HG03196 (cell line): ENCODE data around the gene NBR1.
"Not testable (repeated sequence)": the region's sequence is repeated elsewhere in the genome, so short reads cannot be mapped to it uniquely, and the experiment has no call there.

Experiments
- ATAC-seq: cut with Tn5 transposase; IDR thresholded peaks from one replicate; pipeline ENCODE4 v1.9.1; 2021; ENCODE audit not compliant: unreplicated experiment

NBR1 gene, protein sequence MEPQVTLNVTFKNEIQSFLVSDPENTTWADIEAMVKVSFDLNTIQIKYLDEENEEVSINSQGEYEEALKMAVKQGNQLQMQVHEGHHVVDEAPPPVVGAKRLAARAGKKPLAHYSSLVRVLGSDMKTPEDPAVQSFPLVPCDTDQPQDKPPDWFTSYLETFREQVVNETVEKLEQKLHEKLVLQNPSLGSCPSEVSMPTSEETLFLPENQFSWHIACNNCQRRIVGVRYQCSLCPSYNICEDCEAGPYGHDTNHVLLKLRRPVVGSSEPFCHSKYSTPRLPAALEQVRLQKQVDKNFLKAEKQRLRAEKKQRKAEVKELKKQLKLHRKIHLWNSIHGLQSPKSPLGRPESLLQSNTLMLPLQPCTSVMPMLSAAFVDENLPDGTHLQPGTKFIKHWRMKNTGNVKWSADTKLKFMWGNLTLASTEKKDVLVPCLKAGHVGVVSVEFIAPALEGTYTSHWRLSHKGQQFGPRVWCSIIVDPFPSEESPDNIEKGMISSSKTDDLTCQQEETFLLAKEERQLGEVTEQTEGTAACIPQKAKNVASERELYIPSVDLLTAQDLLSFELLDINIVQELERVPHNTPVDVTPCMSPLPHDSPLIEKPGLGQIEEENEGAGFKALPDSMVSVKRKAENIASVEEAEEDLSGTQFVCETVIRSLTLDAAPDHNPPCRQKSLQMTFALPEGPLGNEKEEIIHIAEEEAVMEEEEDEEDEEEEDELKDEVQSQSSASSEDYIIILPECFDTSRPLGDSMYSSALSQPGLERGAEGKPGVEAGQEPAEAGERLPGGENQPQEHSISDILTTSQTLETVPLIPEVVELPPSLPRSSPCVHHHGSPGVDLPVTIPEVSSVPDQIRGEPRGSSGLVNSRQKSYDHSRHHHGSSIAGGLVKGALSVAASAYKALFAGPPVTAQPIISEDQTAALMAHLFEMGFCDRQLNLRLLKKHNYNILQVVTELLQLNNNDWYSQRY

DNA sequence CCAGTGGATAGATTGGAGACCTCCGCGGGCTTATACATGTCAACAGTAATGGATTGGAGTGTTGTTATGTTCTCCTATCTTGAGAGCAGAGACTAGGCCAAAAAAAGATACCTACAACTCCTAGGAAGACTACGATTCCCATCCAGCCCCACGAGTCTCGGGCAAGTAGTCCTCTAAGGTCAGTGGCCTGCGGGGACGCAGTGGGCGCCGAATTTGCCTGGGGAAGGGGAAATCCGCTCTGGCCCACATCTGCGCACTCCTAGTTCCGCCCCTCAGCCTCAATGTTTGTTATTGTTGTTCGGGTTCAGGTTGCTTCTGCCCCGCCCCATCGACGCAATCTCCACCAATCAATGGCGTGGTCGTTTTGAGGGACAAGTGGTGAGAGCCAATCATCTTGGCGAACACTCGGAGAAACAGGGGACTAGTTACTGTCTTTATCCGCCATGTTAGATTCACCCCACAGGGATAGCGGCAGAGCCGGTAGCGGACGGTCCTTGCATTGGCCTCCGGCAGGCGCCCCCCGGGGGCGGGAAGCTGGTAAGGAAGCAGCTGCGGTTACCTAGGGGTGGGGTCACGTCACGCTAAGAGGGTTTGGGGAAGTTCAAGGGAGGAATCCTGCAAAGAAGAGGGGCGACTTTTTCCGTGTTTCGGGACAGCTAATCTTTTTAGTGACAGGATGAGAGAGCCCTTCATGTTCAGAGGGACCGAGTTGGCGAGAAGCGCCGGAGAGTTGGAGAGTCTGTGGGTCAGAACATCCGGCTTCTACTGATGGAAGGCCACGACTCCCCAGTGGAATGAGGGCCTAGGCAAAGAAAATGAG, at the start of gene NBR1:
Gene NBR1, plus strand, starts transcription at position 449 of the 820 bp plus-strand sequence. CDS start 4,586 bp downstream, outside the sequence.
- ATAC-seq, result peak; percentile 82

DNA sequence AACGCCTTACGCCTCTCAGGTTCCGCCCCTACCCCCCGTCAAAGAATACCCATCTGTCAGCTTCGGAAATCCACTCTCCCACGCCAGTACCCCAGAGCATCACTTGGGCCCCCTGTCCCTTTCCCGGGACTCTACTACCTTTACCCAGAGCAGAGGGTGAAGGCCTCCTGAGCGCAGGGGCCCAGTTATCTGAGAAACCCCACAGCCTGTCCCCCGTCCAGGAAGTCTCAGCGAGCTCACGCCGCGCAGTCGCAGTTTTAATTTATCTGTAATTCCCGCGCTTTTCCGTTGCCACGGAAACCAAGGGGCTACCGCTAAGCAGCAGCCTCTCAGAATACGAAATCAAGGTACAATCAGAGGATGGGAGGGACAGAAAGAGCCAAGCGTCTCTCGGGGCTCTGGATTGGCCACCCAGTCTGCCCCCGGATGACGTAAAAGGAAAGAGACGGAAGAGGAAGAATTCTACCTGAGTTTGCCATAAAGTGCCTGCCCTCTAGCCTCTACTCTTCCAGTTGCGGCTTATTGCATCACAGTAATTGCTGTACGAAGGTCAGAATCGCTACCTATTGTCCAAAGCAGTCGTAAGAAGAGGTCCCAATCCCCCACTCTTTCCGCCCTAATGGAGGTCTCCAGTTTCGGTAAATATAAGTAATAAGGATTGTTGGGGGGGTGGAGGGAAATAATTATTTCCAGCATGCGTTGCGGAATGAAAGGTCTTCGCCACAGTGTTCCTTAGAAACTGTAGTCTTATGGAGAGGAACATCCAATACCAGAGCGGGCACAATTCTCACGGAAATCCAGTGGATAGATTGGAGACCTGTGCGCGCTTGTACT, 45.7 kb upstream of the NBR1 start, which contains the start of gene BRCA1:
Gene BRCA1, minus strand, starts transcription at position 232 of the 834 bp plus-strand sequence. CDS start 1,268 bp downstream, outside the sequence.
- peak; percentile 89 for ATAC-seq

DNA sequence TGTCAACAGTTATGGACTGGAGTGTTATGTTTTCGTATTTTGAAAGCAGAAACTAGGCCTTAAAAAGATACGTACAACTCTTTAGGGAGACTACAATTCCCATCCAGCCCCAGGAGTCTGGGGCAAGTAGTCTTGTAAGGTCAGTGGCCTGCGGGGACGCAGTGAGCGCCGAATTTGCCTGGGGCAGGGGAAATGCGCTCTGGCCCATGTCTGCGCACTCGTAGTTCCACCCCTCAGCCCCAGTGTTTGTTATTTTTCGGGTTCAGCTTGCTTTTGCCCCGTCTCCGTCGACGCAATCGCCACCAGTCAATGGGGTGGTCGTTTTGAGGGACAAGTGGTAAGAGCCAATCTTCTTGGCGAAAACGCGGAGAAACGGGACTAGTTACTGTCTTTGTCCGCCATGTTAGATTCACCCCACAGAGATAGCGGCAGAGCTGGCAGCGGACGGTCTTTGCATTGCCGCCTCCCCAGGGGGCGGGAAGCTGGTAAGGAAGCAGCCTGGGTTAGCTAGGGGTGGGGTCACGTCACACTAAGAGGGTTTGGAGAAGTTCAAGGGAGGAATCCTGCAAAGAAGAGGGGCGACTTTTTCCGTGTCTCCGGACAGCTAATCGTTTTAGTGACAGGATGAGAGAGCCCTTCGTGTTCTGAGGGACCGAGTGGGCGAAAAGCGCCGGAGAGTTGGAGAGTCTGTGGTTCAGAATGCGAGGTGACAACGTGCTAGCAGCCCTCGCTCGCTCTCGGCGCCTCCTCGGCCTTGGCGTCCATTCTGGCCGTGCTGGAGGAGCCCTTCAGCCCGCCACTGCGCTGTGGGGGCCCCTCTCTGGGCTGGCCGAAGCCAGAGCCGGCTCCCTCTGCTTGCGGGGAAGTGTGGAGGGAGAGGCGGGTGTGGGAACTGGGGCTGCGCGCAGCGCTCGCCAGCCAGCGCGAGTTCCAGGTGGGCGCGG, 44.8 kb upstream of the NBR1 start:
- no peak for ATAC-seq

DNA sequence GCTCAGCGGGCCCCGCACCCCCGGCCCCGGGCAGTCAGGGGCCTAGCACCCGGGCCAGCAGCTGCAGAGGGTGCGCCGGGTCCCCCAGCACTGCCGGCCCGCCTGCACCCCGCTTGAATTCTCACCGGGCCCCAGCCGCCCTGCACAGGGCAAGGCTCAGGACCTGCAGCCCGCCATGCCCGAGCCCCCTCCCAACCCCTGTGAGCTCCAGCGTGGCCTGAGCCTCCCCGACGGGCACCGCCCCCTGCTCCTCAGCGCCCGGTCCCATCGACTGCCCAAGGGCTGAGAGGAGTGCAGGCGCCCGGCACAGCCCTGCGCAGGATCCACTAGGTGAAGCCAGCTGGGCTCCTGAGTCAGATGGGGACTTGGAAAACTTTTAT, 44.1 kb upstream of the NBR1 start:
- ATAC-seq, result no peak

DNA sequence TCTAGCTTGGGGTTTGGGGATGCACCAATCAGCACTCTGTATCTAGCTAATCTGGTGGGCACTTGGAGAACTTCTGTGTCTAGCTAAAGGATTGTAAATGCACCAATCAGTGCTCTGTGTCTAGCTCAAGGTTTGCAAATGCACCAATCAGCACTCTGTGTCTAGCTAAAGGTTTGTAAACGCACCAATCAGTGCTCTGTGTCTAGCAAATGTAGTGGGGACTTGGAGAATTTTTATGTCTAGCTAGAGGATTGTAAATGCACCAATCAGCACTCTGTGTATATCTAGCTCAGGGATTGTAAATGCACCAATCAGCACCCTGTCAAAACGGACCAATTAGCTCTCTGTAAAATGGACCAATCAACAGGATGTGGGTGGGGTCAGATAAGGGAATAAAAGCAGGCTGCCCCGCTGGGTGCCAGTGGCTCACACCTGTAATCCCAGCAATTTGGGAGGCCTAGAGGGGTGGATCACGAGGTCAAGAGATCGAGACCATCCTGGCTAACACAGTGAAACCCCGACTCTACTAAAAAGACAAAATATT, 43.6 kb upstream of the NBR1 start:
- ATAC-seq, result not testable (repeated sequence)

DNA sequence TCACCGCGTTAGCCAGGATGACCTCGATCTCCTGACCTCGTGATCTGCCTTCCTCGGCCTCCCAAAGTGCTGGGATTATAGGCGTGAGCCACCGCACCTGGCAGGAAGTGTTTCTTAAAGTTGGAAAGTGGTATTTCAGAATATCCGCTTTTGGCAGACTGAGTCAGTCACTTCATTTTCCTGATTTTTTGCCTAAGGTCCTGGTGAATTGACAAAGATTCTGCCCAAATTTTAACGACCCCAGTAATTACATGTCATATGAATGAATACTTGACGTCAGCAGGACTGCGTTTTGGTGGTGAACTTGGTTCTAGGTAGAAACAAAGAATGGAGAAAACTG, 41.4 kb upstream of the NBR1 start:
- ATAC-seq, result no peak

DNA sequence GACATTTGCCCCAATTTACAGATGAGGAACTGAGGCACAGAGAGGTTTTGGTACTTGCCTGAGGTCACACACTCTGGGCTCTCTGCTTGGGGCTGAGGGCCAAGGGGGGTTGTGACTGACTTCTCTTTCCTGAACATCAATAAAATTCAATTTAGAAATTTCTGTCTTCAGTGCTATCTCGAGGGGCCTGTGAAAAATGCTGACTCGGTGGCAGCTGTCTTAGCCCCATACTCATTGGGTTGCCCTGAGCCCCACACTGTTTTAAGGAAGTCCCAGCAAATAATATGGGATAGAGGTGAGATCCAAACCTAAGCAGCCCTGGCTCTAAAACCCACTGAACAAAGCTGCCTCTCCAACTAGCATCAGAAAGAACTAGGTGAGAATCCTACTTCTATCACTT, 38.9 kb upstream of the NBR1 start:
- ATAC-seq, result no peak

DNA sequence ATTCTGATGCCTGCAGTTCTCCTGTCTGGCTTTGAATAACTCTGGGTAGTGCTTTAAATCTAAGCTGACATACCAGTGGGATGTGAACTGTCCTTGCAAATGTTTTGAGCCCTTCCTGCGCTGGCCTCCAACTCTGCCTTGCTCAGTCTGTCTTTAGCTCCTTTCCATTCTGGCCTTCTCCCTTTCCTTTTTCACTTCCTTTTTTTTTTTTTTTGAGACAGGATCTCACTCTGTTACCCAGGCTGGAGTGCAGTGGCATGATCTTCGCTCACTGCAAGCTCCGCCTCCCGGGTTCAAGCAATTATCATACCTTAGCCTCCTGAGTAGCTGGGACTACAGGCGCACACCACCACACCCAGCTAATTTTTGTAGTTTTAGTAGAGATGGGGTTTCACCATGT, 37.6 kb upstream of the NBR1 start:
- ATAC-seq, result not testable (repeated sequence)

DNA sequence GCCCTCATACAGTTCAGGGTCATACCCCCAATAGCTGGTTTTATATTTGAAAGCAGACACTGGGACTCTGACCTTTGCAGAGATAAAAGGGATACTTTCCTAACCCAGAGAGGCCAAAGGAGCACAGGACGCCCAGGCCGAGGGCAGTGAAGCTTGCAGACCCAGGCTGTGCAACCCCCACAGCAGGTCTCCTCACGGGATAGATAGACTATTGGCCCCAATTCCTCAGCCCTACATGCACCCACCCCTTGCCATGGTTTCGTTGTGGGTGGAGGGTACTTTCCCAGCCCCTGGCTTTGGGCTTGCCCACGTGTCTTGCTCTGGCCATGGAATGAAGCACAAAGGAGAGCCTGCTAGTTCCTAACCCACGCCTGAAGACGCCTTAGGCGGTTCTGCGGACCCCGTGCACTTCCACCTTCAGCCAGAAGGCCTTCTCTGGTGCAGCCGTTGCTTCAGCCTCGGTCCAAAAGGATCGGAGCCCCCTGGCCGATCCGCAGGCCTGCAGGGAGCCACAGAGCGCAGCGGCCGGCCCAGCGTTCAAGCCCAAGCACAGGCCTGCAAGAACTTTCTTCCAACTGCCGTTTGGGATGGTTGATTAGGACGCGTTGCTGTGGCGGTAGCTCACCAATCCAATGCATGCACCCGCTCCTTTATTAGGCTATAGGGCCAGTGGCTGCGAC, 36.1 kb upstream of the NBR1 start:
- no peak for ATAC-seq

DNA sequence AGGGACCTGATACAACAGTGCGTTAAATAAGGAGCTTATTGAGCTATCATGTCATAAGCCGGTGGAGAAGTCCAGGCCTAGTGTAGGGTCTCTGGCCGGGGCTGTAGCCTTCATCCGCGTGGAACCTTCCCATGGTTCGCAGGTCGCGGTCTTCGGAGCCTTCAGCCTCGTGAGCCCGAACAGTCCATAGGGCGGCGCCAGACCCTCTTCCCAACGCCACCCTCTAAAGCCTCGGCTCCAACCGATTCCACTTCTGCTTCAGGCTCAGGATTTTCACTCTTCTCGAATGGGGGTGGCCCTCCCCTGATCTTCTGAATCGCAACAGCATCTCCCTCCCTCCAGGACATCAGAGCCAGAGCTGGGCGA, 35.6 kb upstream of the NBR1 start:
- no peak for ATAC-seq

DNA sequence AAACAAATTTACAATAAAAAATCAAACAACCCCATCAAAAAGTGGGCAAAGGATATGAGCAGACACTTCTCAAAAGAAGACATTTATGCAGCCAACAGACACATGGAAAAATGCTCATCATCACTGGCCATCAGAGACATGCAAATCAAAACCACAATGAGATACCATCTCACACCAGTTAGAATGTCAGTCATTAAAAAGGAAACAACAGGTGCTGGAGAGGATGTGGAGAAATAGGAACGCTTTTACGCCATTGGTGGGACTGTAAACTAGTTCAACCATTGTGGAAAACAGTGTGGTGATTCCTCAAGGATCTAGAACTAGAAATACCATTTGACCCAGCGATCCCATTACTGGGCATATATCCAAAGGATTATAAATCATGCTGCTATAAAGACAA, 34.4 kb upstream of the NBR1 start:
- ATAC-seq, result not testable (repeated sequence)

DNA sequence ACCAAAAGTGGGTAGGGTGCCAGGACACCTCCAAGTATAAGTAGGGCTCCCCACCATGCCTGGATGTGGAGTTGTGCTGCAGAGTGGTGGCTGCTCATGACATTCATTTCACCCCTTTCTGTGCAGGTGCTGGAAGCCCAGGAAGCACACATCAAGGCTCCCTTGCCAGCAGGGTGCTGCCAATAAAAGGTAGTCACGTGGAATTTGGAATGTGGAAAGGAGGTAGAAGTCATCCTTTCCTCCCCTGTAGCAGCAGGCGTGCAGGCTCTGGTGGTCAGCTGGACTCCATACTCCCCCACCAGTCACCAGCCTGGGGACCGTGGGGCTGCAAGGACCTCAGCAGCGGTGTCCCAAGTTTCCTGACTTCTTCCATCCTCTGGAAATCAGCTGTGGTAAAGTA, 32.5 kb upstream of the NBR1 start:
- not testable (repeated sequence) for ATAC-seq

DNA sequence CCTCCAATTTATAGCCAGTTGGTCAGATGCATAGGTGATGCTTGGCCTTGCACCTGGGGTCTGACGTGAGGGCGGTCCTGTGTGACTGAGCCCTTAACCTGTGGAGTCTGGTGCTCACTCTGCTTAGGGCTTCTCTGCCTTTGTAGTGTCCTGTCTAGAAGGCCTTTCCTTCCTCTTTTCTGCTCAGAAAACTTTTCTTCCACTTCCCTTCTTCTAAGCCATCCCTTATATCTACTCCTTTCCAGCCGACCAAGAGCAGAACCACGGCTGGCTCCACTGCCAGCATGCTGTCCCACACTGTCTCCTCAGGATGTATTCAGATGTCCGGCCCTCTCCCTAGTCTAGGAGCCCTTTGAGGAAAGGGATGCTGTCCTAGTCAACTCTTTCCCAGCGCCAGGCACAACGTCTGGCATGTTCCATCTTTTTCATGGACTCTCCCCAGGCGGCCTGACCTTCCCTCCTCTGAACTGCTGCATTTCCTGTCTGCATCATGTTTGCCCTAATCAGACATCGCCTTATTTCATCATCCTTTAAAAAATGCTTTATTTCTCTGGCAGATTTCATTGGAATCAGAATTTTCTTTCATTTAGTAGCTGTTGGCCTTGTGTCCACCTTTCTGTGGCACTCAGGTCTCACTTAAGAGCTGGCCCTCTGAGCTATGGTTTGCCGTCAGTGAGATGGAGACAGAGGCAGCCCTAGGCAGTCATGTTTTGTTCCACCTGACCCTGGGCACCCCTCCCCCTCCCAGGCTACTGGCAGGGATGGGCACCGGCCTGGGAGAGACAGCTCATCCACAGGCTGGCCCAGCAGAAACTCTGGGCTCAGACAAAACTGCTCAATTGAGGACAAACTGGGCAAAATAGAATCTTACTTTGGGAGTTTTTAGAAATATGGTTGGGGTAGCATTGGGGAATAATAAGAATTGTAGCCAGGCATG, 30.4 kb upstream of the NBR1 start:
- no peak for ATAC-seq

DNA sequence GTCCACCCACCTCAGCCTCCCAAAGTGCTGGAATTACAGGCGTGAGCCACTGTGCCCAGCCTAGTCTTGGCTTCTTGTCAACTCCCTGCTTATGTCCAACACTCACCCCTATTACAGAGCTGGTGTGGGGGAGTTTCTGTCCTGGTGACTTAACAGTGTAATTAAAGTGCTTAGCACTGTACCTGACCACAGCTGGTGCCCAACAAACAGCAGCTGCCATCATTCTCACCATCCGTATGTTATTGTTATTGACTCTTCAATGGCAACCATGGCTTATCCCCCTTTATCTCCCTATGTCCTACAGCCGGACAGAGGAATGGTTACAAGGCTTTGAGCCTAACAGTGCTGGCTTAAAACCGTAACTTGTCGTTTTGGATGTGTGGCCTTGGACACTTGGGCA, 28.9 kb upstream of the NBR1 start:
- no peak for ATAC-seq

DNA sequence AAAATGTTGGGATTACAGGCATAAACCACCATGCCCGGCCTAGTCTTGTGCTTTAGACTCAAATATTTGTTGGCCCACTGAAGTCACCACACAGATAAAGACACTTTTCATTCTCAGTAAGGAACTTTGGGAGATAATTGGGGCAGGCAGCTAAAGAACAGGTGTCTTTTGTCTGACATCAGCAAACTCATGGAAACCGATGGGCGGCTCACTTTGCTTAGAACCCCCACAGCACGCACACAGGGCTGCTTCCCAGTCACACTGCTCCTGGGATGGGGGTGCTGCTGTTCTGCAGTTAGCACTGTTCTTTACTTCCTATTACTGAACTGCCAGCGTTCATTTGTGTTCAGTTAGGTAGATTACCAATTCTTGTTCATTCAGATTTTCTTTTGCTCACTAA, 27.8 kb upstream of the NBR1 start:
- ATAC-seq, result no peak

DNA sequence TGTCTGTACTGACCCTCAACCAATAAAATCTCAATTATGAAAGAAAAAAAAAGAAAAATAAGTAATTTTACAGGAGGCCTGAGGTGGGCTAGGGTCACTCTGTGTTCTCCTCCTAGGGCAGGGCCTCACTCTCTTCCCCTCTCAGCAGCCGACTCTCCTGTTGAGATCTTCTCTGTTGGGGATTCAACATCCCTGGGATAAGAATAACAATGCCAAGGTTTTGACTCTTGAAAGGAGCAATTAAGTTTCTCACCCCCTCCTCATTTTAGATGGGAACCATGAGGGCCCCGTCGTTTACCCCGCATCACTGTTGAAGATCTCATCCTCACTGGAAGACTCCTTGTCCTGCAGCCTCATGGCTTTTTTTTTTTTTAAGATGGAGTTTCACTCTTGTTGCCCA, 24.4 kb upstream of the NBR1 start:
- no peak for ATAC-seq

DNA sequence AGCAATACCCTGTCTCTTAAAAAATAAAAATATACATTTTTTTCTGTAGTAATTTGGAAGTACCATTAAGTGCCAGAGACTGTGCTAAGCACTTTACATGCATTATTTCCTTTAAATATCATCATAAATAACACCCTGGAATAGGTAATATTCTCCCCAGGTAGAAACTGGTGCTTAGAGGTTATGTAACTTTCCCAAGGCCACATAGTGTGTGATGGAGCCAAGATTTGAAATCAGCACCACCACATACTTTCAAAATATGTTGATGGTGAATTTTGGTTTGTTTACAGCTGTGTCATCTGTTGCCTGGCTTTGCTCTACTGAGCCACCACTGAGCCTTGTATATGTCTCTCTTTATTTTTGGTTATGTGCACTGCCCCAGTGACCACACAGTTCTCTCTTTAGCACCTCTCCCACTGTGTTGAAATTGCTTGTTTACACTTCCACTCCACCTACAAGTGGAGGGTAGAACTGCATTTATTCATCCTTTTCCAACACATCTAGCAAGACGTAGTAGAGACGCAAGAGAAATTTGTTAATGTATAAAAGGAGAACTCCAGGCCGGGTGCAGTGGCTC, 19.0 kb upstream of the NBR1 start:
- no peak for ATAC-seq
